SH-SY5Y (cell line): ENCODE results near the gene HTR2B.

Experiments used
- GATA2 ChIP-seq: IDR thresholded peaks from 2 replicates; pipeline ENCODE4 v1.6.1; 2011; ENCODE audit warnings: mild to moderate bottlenecking, low read depth, low read length
- GATA3 ChIP-seq: IDR thresholded peaks from 2 replicates; pipeline ENCODE4 v1.6.1; 2011; ENCODE audit warnings: low read depth, mild to moderate bottlenecking, low read length, moderate library complexity

Gene HTR2B

GRCh38 chr2:231124838-231125568, at the start of gene HTR2B:
HTR2B (minus strand) TSS chr2:231125042; CDS start chr2:231123764, 1,278 bp downstream.
- TF ChIP-seq GATA2 (peak; percentile 74; the same call in 1 of the 2 replicates), GATA3 (peak; percentile 93)

GRCh38 chr2:231174211-231174651, 49.4 kb upstream of the HTR2B start:
- TF ChIP-seq GATA3 = no peak
- no peak for TF ChIP-seq GATA2

- TF ChIP-seq GATA2 (no peak), GATA3 (no peak)
These were observed 47.2 kb upstream of the HTR2B start for GRCh38 chr2:231172025-231172424.

GRCh38 chr2:231170055-231170454, 45.2 kb upstream of the HTR2B start:
- TF ChIP-seq GATA3 (no peak), GATA2 (no peak)

- TF ChIP-seq GATA2 = no peak
These were observed 44.6 kb upstream of the HTR2B start for GRCh38 chr2:231169488-231169887.

GRCh38 chr2:231168460-231169139, 43.8 kb upstream of the HTR2B start:
- no peak for TF ChIP-seq GATA3
- TF ChIP-seq GATA2 = no peak

- TF ChIP-seq GATA3 = no peak
- TF ChIP-seq GATA2 = no peak
These were observed 43.1 kb upstream of the HTR2B start for GRCh38 chr2:231167745-231168459.

- TF ChIP-seq GATA3 (no peak), GATA2 (no peak)
These were observed 38.7 kb upstream of the HTR2B start for GRCh38 chr2:231163414-231164095.

- TF ChIP-seq GATA2 (no peak), GATA3 (no peak)
These were observed 38.2 kb upstream of the HTR2B start for GRCh38 chr2:231163011-231163410.

- TF ChIP-seq GATA3 (no peak), GATA2 (no peak)
These were observed 37.1 kb upstream of the HTR2B start for GRCh38 chr2:231161877-231162329.

GRCh38 chr2:231161252-231161839, 36.5 kb upstream of the HTR2B start:
- TF ChIP-seq GATA2 = no peak
- TF ChIP-seq GATA3 = no peak

GRCh38 chr2:231160701-231161100, 35.9 kb upstream of the HTR2B start:
- no peak for TF ChIP-seq GATA3
- TF ChIP-seq GATA2 = no peak

- no peak for TF ChIP-seq GATA2
- no peak for TF ChIP-seq GATA3
These were observed 34.5 kb upstream of the HTR2B start for GRCh38 chr2:231159306-231159705.
